Liver (tissue), 9 donors: ENCODE measurements around the gene BPHL. TPM values are rescaled to one million over a fixed set of nuclear protein-coding genes. Genes with fewer than 3 reads are reported as not detected.

Experiments
- DNase-seq: peaks from one replicate; pipeline ENCODE4 v3.0.0-alpha.2; 2017; ENCODE audit warnings: low spot score
- H3K27ac ChIP-seq, 2 donors: one replicate each; pipeline ENCODE4 v1.7.0; 2013; ENCODE audit warnings: inconsistent platforms in 2 of 2, low read length in 2 of 2, control low read depth in 1 of 2, low read depth in 1 of 2, mild to moderate bottlenecking in 1 of 2
- H3K27me3 ChIP-seq, 4 donors: one replicate each; pipeline versions ENCODE4 v1.6.1 to v1.7.0; 2013; ENCODE audit warnings: low read length in 3 of 4, inconsistent platforms in 1 of 4, mild to moderate bottlenecking in 1 of 4, moderate library complexity in 1 of 4; ENCODE audit not compliant: control insufficient read depth in 4 of 4, insufficient read depth in 4 of 4
- H3K36me3 ChIP-seq, 4 donors: one replicate each; pipeline versions ENCODE4 v1.6.1 to v1.7.0; 2013; ENCODE audit warnings: low read length in 3 of 4, mild to moderate bottlenecking in 3 of 4, low read depth in 1 of 4, moderate library complexity in 1 of 4; ENCODE audit not compliant: control insufficient read depth in 4 of 4, insufficient read depth in 3 of 4
- H3K4me1 ChIP-seq, 4 donors: one replicate each; pipeline versions ENCODE4 v1.6.1 to v1.7.0; 2013; ENCODE audit warnings: low read length in 3 of 4, mild to moderate bottlenecking in 3 of 4, moderate library complexity in 1 of 4; ENCODE audit not compliant: control insufficient read depth in 4 of 4, insufficient read depth in 4 of 4
- H3K4me3 ChIP-seq, 3 donors: one replicate each; pipeline versions ENCODE4 v1.6.1 to v1.7.0; 2013; ENCODE audit warnings: low read length in 3 of 3, control low read depth in 1 of 3, low read depth in 1 of 3, mild to moderate bottlenecking in 1 of 3
- H3K9ac ChIP-seq, 2 donors: one replicate each; pipeline ENCODE4 v1.7.0; 2013; ENCODE audit warnings: low read length in 2 of 2, mild to moderate bottlenecking in 2 of 2, moderate library complexity in 2 of 2, control low read depth in 1 of 2, low read depth in 1 of 2
- H3K9me3 ChIP-seq, 4 donors: one replicate each; pipeline versions ENCODE4 v1.6.1 to v1.7.0; 2013; ENCODE audit warnings: low read length in 3 of 4; ENCODE audit not compliant: control insufficient read depth in 4 of 4
- ATF3 ChIP-seq: IDR thresholded peaks from 2 replicates; pipeline ENCODE4 v1.6.1; 2016; ENCODE audit warnings: antibody characterized with exemption
- CTCF ChIP-seq: fragments of 150-350 bp; IDR thresholded peaks from 2 replicates; pipeline ENCODE4 v1.5.1; 2017; ENCODE audit warnings: improper control_type of control experiment, low read depth, low read length; ENCODE audit not compliant: missing input control
- EGR1 ChIP-seq, 2 donors: IDR thresholded peaks; 2 replicates each; pipeline ENCODE4 v1.6.1; 2016 to 2018; ENCODE audit warnings: antibody characterized with exemption in 2 of 2, low read depth in 2 of 2
- FOXA1 ChIP-seq: IDR thresholded peaks from 2 replicates; pipeline ENCODE4 v1.6.1; 2016; ENCODE audit warnings: antibody characterized with exemption
- FOXA2 ChIP-seq: IDR thresholded peaks from 2 replicates; pipeline ENCODE4 v1.6.1; 2016; ENCODE audit warnings: antibody characterized with exemption
- GABPA ChIP-seq, 2 donors: IDR thresholded peaks in 1 of 2; conservative IDR thresholded peaks in 1 of 2; 2 replicates each; pipeline ENCODE4 v1.6.1; 2016; ENCODE audit warnings: antibody characterized with exemption in 2 of 2, mild to moderate bottlenecking in 1 of 2, moderate library complexity in 1 of 2
- HNF4A ChIP-seq, 2 donors: conservative IDR thresholded peaks; 2 replicates each; pipeline ENCODE4 v1.6.1; 2016; ENCODE audit warnings: antibody characterized with exemption in 2 of 2, mild to moderate bottlenecking in 2 of 2
- HNF4G ChIP-seq: IDR thresholded peaks from 2 replicates; pipeline ENCODE4 v1.6.1; 2016; ENCODE audit warnings: antibody characterized with exemption
- JUND ChIP-seq, 2 donors: IDR thresholded peaks; 2 replicates each; pipeline ENCODE4 v1.6.1; 2016; ENCODE audit warnings: antibody characterized with exemption in 2 of 2
- MAX ChIP-seq: IDR thresholded peaks from 2 replicates; pipeline ENCODE4 v1.6.1; 2016; ENCODE audit warnings: antibody characterized with exemption
- NR2F2 ChIP-seq: IDR thresholded peaks from 2 replicates; pipeline ENCODE4 v1.6.1; 2016; ENCODE audit warnings: antibody characterized with exemption
- RAD21 ChIP-seq, 2 donors: IDR thresholded peaks; 2 replicates each; pipeline ENCODE4 v1.6.1; 2016; ENCODE audit warnings: antibody characterized with exemption in 2 of 2, mild to moderate bottlenecking in 2 of 2
- REST ChIP-seq: IDR thresholded peaks from 2 replicates; pipeline ENCODE4 v1.6.1; 2016; ENCODE audit warnings: antibody characterized with exemption, mild to moderate bottlenecking
- RXRA ChIP-seq, 2 donors: IDR thresholded peaks; 2 replicates each; pipeline ENCODE4 v1.6.1; 2017 to 2018; ENCODE audit warnings: antibody characterized with exemption in 2 of 2, mild to moderate bottlenecking in 1 of 2
- SP1 ChIP-seq: IDR thresholded peaks from 2 replicates; pipeline ENCODE4 v1.6.1; 2018; ENCODE audit warnings: antibody characterized with exemption, mild to moderate bottlenecking
- TAF1 ChIP-seq: conservative IDR thresholded peaks from 2 replicates; pipeline ENCODE4 v1.6.1; 2016; ENCODE audit warnings: antibody characterized with exemption, mild to moderate bottlenecking
- YY1 ChIP-seq: IDR thresholded peaks from 2 replicates; pipeline ENCODE4 v1.6.1; 2016; ENCODE audit warnings: antibody characterized with exemption, mild to moderate bottlenecking
- ZBTB33 ChIP-seq: IDR thresholded peaks from 2 replicates; pipeline ENCODE4 v1.6.1; 2016; ENCODE audit warnings: antibody characterized with exemption
- WGBS: extraction: QIAGEN DNeasy Blood & Tissue Kit; methylation state at CpG from one replicate; pipeline ENCODE4 v1.1.7; 2013; 5-methylcytosine and 5-hydroxymethylcytosine counted together
- polyA plus RNA-seq, 2 donors: library from polyadenylated mRNA; stranded (reverse) in 1 of 2; unstranded in 1 of 2; fragments of 200-250 nt in 1 of 2; fragments of >200 nt in 1 of 2; fragmentation: Nextera tagmentation in 1 of 2; extraction: Ambion mirVana in 1 of 2; gene quantifications; one replicate each; pipeline versions ENCODE4 v1.2.1 to v1.2.3, GENCODE V29; 2013 to 2015
- total RNA-seq, 2 donors: library from RNA; depleted of rRNA; stranded (reverse); fragments of >200 nt; gene quantifications; one replicate each; pipeline ENCODE4 v1.2.3, GENCODE V29; 2014
- donor health status: healthy.
- donor health status: healthy.
- donor health status: healthy.
- donor health status: healthy.
- donor health status: healthy.

BPHL gene
- total and polyA plus RNA-seq, 4 donors: 16.0 to 90.8 (median 31.5) TPM

GRCh38 chr6:3186974-3187382, 68.5 kb downstream of the BPHL start:
- Histone ChIP-seq H3K27me3 (peaks cover 0 to 2% (median 0%) of the 10 kb centered on the region in 4 donors), H3K36me3 (no peaks in the 10 kb centered on the region), H3K9ac (no peak overlapping the region), H3K27ac (no peak overlapping the region), H3K4me1 (no peaks in the 10 kb centered on the region), H3K9me3 (no peaks in the 10 kb centered on the region), H3K4me3 (no peak overlapping the region)
- no peak for DNase-seq
- 96% methylated on average over 3 of the region's 3 CpGs for WGBS
- TF ChIP-seq HNF4G: no peak
- TF ChIP-seq CTCF: no peak
- TF ChIP-seq GABPA (IDR thresholded peaks at IDR 0.05 in 1 of 2, conservative IDR thresholded peaks at IDR 0.05 in 1 of 2): no peak
- no peak for TF ChIP-seq SP1
- TF ChIP-seq FOXA2: no peak
- no peak for TF ChIP-seq EGR1 (IDR thresholded peaks at IDR 0.05; ENCODE audit: low read depth in 2 of 2)
- TF ChIP-seq NR2F2: no peak
- no peak for TF ChIP-seq HNF4A (conservative IDR thresholded peaks at IDR 0.05)
- no peak for TF ChIP-seq ATF3
- TF ChIP-seq RXRA (IDR thresholded peaks at IDR 0.05): no peak
- no peak for TF ChIP-seq REST
- no peak for TF ChIP-seq MAX
- TF ChIP-seq RAD21 (IDR thresholded peaks at IDR 0.05): no peak
- TF ChIP-seq YY1: no peak
- TF ChIP-seq FOXA1: no peak
- no peak for TF ChIP-seq JUND (IDR thresholded peaks at IDR 0.05)
- TF ChIP-seq TAF1: no peak
- TF ChIP-seq ZBTB33: no peak
